HAP-1 (cell line): ENCODE measurements around the gene LSM3.

Source experiments
- DNase-seq, 2 experiments: peaks; one replicate each; pipeline ENCODE4 v3.0.0-alpha.2; 2016 to 2020; ENCODE audit warnings: low spot score in 2 of 2
- H3K27me3 ChIP-seq: fragments of 250-450 bp; sonication (Bioruptor Pico); 2 replicates; pipeline ENCODE4 v1.5.1; 2020; ENCODE audit warnings: low read depth, mild to moderate bottlenecking, moderate library complexity
- H3K36me3 ChIP-seq: fragments of 250-450 bp; sonication (Bioruptor Pico); replicated peaks from 2 replicates; pipeline ENCODE4 v1.5.1; 2020; ENCODE audit warnings: mild to moderate bottlenecking
- H3K4me1 ChIP-seq: fragments of 250-450 bp; sonication (Bioruptor Pico); 2 replicates; pipeline ENCODE4 v1.5.1; 2020; ENCODE audit warnings: mild to moderate bottlenecking
- H3K4me3 ChIP-seq: fragments of 250-450 bp; sonication (Bioruptor Pico); 2 replicates; pipeline ENCODE4 v1.5.1; 2020; ENCODE audit warnings: mild to moderate bottlenecking, moderate library complexity
- H3K9me3 ChIP-seq: fragments of 250-450 bp; sonication (Bioruptor Pico); 2 replicates; pipeline ENCODE4 v1.5.1; 2020; ENCODE audit warnings: mild to moderate bottlenecking, moderate library complexity
- in situ Hi-C: fragments of 300-500 bp; cut with MboI; formaldehyde crosslinking; loops from 3 replicates; pipeline ENCODE4 v1.14.3; 2020; ENCODE audit warnings: low sequenced_read_pairs, inconsistent platforms, mixed read lengths

LSM3 gene

DNA sequence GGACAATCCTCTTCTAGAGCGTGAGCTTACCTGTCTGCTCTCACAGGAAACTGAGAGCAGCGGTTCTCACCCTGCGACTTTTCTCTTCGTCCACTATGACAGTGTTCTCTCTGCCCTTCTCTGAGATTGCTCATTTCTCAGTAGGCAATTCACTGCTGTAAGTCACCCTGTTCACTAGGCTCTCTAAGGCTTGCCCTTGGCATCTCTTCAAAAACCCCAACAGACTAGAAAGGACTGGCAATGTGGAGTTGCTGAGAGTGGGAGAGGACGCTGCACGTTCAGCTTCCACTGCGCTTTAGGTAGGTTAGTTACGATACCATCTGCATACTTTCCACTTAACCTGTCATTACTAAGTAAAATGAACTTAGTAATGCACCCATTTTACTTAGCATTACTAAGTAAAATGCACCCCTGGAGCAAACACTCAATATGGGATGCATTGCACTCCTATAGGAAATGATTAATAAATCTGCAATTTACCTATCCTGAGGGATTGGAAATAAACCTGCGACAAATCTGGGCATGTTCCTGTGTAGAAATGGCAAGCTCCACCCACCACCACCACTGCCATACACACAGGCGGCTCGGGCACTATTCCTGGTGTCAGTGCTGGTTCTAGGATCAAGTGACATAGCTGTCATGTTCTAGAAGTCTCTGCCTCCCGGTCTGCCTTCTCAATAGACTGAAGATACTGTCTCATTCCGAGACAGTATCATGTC is 21.6 kb upstream of the LSM3 start:
- H3K9me3 ChIP-seq: 0 out of 2 replicates have a peak, but pooled peaks cover 3% of the 10 kb centered on the region
- no peak overlapping the region for H3K4me3 ChIP-seq
- peaks cover 74% of the 10 kb centered on the region for H3K36me3 ChIP-seq
- H3K4me1 ChIP-seq: no peaks in the 10 kb centered on the region
- in situ Hi-C loops: no loop called here
- DNase-seq: no peak
- no peaks in the 10 kb centered on the region for H3K27me3 ChIP-seq

DNA sequence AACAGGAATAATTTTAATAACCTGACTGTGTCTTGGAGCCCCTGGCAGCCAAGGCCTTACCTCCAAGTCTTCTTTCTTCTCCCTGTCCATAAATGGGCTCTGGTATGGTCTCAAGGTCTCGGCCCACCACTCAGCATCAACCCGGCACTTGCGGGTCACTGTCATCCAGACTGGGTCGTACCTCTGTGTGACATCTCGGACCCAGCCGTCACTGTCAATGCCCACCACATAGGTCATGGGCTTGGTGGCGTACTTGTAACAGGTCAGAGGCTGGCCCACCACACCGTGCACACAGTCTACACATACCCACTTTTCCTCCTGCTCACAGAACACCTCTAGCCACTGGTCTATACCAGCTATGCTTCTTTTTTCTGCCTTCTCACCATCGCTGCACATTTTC is 20.7 kb upstream of the LSM3 start:
- H3K27me3 ChIP-seq: no peaks in the 10 kb centered on the region
- in situ Hi-C loops: no loop called here
- DNase-seq: no peak
- H3K9me3 ChIP-seq: 0 out of 2 replicates have a peak, but pooled peaks cover 3% of the 10 kb centered on the region
- no peak overlapping the region for H3K4me3 ChIP-seq
- H3K36me3 ChIP-seq: peaks cover 81% of the 10 kb centered on the region
- no peaks in the 10 kb centered on the region for H3K4me1 ChIP-seq

DNA sequence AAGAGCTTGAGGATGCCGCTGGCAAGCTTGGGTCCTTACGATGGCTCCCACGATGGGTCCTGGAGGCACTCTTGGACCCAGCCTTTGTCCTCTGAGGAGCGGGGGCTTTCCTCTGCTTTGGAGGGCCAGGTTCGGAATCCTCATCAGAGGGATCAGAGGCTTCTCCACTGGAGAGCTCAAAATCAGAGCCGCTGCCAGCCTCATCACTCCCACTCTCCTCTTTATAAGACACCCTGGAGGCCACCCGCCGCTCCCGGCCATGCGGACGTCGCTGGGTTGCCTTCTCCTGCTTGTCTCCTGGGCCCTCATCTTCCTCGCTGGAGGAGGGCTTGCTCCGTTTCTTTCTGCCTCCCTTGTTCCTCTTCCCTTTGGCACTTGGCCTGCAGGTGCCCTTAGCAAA is 20.2 kb upstream of the LSM3 start:
- Histone ChIP-seq H3K4me1 (no peaks in the 10 kb centered on the region), H3K27me3 (no peaks in the 10 kb centered on the region), H3K36me3 (peaks cover 81% of the 10 kb centered on the region), H3K4me3 (no peak overlapping the region), H3K9me3 (0 out of 2 replicates have a peak, but pooled peaks cover 3% of the 10 kb centered on the region)
- in situ Hi-C loops: no loop called here
- no peak for DNase-seq

DNA sequence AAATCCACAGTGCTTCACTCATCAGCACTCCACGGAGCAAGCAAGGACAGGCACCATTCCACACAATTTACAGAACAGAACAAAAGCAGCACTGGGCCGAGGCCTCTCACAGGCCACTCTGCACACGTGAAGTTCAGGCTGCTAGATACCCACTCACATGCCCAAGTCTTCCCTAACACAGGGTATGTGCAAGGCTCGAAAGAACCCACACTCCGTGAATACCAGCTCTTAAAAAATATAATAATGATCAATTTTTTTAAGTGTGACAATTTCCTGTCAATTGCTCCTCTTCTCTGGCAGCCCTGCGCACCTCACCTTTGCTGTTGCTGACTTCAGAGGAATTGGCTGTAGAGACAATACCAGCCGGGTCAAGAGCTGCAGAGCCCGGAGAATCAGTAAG is 19.2 kb upstream of the LSM3 start:
- H3K27me3 ChIP-seq: no peaks in the 10 kb centered on the region

DNA sequence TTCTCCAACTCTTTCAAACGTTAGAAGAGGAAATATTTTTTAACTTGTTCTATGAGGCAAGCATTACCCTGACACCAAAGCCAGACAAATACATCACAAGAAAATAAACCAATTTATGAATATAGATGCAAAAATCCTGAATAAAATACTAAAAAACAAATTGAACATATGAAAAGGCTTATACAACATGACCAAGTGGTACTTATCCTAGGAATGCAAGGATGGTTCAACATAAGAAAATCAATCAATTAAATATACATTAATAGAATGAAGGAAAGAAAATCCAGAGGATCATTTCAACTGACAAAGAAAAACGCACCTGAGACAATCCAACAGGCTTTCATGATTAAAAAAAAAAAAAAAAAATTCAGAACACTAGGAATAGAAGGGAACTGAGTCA is 17.3 kb upstream of the LSM3 start:
- H3K27me3 ChIP-seq: no peaks in the 10 kb centered on the region
- H3K4me1 ChIP-seq: no peaks in the 10 kb centered on the region
- DNase-seq: no peak
- peaks cover 94% of the 10 kb centered on the region for H3K36me3 ChIP-seq
- no peak overlapping the region for H3K4me3 ChIP-seq
- in situ Hi-C loops: no loop called here
- H3K9me3 ChIP-seq: 0 out of 2 replicates have a peak, but pooled peaks cover 3% of the 10 kb centered on the region

More for the DNA sequence above, 19.2 kb upstream of the LSM3 start:
- Histone ChIP-seq H3K9me3 (0 out of 2 replicates have a peak, but pooled peaks cover 3% of the 10 kb centered on the region), H3K36me3 (peaks cover 83% of the 10 kb centered on the region), H3K4me3 (no peak overlapping the region), H3K4me1 (no peaks in the 10 kb centered on the region)
- DNase-seq: no peak
- in situ Hi-C loops: no loop called here

DNA sequence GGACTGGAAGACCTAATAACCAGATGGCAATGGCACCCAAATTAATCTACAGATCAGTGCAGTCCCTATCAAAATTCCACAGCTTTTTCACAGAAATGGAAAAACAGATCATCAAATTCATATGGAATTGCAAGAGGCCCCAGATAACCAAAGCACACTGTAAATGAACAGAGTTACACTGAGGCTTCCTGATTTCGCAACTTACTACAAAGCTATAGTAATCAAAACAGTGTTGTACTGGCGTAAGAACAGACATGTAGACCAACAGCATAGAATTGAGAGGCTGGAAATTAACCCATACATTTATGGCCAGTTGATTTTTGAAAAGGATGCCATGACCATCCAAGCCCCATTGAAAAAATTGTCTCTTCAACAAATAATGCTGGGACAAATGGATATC is 16.4 kb upstream of the LSM3 start:
- Histone ChIP-seq H3K36me3 (peaks cover 93% of the 10 kb centered on the region), H3K4me3 (no peak overlapping the region), H3K4me1 (no peaks in the 10 kb centered on the region), H3K9me3 (0 out of 2 replicates have a peak, but pooled peaks cover 3% of the 10 kb centered on the region), H3K27me3 (no peaks in the 10 kb centered on the region)
- DNase-seq: no peak
- in situ Hi-C loops: no loop called here

DNA sequence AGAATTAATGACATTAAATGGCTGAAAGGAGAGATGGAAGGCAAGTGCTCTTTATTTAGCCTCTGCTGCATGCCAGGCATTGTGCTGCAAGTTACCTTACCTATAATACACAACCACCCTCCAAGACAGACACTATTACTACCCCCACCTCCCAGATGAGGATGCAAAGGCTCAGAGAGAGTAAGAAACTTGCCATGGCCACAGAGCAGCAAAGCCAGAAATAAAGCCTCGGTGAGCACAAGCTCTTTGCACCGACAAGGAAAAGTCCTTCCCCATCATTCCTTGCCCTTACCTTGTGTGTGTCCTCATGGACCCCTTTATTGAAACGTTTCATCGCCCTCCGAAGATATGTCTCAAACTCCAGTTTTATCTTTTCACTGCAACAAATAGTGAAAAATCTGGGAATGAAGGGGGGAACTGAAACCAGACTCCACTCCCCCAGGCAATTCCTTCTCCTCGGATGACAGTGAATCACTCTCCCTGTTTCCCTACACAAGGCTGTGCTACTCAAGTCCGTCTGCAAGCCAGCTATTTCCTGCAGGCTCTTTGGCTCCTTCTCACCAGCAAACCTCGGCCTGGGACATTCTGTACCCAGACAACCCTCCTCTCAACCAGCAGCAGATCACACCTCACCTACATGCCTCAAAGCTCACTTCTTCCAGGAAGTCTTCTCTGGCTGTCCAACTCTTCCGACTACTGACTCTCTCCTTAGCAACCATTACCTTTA is 11.6 kb upstream of the LSM3 start:
- in situ Hi-C loops: no loop called here
- Histone ChIP-seq H3K4me3 (no peak overlapping the region), H3K4me1 (no peaks in the 10 kb centered on the region), H3K27me3 (no peaks in the 10 kb centered on the region), H3K9me3 (no peaks in the 10 kb centered on the region), H3K36me3 (peaks cover 94% of the 10 kb centered on the region)
- no peak for DNase-seq

DNA sequence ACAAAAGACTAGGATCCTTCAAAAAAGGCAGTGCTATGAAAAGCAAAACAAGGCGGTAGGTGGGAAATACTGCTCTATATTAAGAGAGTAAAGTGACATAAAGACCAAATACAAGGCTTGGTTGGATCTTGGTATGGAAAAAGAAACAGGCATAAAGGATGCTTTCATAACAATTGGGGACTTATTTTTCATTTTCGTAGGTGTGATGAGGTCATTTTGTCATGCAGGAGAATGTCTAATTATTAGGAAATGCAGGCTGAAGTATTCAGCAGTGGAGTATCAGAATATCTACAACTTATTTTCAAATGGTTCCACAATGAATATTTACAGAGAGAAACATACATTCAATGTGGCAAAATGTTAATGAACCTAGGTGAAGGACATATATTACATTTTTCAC is 9.2 kb upstream of the LSM3 start:
- Histone ChIP-seq H3K27me3 (no peaks in the 10 kb centered on the region), H3K9me3 (no peaks in the 10 kb centered on the region), H3K4me1 (peaks cover 4% of the 10 kb centered on the region), H3K36me3 (peaks cover 82% of the 10 kb centered on the region), H3K4me3 (no peak overlapping the region)
- DNase-seq: no peak
- in situ Hi-C loops: no loop called here

DNA sequence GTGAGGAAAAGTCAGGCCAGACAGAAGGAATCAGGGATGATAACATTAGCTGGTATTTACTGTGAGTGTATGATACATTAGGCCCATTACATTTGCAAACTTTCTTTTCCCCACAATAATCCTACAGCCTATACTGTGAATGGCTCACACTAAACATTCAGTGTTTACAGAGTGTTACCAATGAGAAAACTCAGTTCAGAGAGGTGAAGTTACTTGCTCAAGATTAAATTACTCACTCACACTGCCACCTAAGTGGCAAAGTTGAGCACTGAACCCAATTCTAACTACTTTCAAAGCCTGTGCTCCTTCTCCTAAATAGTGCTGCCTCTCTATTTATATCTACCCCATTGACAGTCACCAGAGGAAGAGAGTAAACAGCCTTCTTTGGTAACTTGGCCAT is 8.7 kb upstream of the LSM3 start:
- Histone ChIP-seq H3K4me1 (peaks cover 9% of the 10 kb centered on the region), H3K4me3 (no peak overlapping the region), H3K36me3 (peaks cover 78% of the 10 kb centered on the region), H3K9me3 (no peaks in the 10 kb centered on the region), H3K27me3 (no peaks in the 10 kb centered on the region)
- in situ Hi-C loops: no loop called here
- no peak for DNase-seq

DNA sequence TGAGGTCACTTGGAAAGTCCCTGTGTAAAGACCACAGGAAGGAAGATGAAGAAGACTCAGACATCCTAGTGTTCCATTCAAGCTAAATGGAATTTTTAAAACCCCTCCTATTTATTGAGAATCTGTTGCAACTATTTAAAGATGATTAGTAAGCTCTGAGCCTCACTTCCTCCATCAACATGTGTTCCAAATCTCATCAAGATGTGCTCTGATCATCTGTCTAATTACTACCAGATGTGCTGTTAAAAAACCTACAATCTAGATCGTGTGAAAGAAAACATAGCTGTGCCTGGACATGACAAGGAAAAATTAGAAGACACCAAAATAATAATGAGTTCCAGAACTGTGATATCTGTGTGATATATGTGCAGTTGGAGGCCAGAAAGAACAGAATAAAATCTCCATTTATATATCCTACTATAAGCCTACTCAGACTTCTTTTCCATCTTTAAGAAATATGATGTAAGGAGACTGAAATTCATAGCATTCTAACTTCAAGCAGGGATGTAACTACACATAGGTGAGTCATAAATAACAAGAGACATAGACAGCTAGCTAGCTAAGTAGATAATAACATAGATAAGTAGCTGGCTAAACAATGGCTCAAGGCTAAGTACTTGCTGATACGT is 8.0 kb upstream of the LSM3 start:
- no peak for DNase-seq
- in situ Hi-C loops: no loop called here
- Histone ChIP-seq H3K4me3 (no peak overlapping the region), H3K36me3 (peaks cover 70% of the 10 kb centered on the region), H3K4me1 (peaks cover 12% of the 10 kb centered on the region), H3K27me3 (no peaks in the 10 kb centered on the region), H3K9me3 (no peaks in the 10 kb centered on the region)

DNA sequence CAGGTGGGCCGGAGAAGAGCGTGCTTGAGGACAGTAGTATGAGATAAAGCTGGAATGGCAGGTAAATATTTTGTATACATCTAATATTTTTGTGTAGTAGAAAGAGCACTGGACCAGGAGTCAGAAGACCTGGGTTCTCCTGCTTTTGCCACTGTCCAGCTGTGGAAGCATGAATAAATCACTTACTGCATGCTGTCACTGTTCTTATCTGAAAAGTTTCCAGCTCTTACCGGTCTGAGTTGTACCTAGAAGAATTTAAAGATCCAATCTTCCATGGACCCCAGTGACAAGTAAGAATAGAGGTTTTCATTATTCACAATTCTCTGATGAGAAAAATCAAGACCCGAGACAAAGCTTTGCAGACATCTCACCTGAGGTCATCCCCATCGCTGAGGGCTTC is 6.1 kb upstream of the LSM3 start:
- in situ Hi-C loops: no loop called here
- Histone ChIP-seq H3K36me3 (peaks cover 57% of the 10 kb centered on the region), H3K9me3 (no peaks in the 10 kb centered on the region), H3K4me3 (no peak overlapping the region), H3K4me1 (peaks cover 24% of the 10 kb centered on the region), H3K27me3 (no peaks in the 10 kb centered on the region)
- DNase-seq: no peak

DNA sequence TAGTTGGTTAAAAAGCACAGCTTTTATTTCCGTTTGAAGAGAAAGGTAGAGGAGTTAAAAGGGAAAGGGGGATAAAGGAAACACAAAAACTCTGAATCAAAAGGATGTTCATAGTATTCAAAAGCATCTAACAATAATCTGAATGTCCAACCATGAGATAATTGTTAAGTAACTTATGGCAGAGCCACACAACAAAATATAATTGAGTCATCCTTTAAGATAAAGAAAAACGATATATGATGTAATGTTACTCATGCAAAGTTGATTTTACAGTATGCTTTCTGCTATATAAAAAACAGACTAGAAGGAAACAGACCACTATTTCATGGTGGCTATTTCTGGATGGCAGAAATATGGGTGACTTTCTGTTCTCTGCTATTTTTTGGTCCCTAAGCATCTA is 4.1 kb upstream of the LSM3 start:
- peaks cover 40% of the 10 kb centered on the region for H3K36me3 ChIP-seq
- H3K27me3 ChIP-seq: no peaks in the 10 kb centered on the region
- H3K9me3 ChIP-seq: no peaks in the 10 kb centered on the region
- H3K4me1 ChIP-seq: peaks cover 24% of the 10 kb centered on the region
- no peak overlapping the region for H3K4me3 ChIP-seq
- DNase-seq: no peak
- in situ Hi-C loops: no loop called here

DNA sequence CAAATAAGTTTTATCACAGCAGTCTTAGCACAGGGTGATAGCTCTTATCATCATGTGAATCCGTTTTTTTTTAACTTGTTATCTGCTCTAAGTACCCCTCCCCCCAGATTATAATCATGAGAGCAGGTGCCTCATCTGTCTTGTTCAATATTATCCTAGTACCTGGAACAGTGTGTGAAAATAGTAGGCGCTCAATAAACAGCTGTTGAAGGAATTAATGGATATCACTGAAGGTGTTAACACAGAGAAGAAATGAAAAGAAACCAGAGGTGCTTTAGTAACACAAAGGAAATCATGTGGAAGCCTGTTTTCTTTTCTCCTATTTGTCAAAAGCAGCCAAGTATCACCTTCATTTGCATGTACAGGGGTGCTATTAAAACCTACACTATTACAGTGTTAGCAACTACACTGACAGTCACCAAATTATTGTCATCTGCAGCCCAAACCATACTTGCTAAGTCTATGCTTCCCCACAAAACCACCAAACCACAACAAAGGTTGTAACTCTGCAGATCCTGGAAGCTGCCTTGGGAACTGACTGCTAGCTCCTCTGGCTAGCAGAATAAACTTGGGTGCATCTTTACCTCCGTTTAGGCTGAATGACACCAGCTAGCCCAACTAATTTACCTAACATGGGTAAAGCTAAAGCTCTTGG is 3.1 kb upstream of the LSM3 start:
- Histone ChIP-seq H3K36me3 (peaks cover 30% of the 10 kb centered on the region), H3K9me3 (no peaks in the 10 kb centered on the region), H3K27me3 (no peaks in the 10 kb centered on the region), H3K4me1 (peaks cover 27% of the 10 kb centered on the region), H3K4me3 (no peak overlapping the region)
- in situ Hi-C loops: no loop called here
- no peak for DNase-seq
